Measurements from ENCODE around the gene C8G.

DNA sequence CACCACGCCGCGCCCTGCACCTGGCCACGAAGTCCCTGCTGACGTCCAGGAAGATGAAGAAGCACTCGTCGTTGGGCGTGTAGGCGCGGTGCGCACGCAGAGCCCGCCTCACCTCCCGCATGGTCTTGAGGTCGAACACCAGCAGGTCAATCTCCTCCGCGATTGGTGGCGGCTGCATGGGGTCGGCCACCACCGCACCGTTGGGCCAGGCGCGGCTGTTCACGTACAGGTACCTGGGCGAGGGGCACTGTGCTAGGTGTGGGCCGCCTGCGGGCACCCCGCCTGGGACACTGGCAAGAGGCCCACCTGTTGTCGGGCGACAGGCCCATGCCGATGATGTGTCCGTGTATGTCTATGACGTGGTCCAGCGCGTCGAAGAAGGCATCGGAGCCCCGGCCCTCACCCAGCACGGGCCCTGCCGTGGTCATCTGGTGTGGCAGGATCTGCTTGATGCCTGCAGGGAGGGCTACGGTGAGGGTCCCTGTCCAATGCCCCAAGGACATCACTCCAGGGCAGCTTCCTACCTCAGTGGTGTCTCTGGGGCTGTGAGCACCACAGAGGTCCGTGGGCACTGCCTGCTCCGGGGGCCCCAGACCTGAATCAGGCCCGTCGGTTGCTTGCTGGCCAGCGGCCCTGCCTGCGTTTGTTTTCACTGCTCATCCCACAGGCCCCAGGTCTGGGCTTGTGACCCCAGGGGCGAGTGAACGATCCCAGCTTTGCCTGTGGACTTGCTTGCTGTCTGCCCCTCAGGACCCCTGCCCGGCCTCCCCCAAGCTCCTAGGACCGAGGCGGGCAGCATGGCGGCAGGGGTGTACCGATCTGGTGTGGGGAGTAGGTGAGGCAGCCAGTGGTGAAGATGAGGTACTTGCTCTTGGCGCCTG lies 3.6 kb upstream of the C8G start:
- no peak for TF ChIP-seq POLR2A (IDR thresholded peaks at IDR 0.05)
- TF ChIP-seq, protein P1, sequence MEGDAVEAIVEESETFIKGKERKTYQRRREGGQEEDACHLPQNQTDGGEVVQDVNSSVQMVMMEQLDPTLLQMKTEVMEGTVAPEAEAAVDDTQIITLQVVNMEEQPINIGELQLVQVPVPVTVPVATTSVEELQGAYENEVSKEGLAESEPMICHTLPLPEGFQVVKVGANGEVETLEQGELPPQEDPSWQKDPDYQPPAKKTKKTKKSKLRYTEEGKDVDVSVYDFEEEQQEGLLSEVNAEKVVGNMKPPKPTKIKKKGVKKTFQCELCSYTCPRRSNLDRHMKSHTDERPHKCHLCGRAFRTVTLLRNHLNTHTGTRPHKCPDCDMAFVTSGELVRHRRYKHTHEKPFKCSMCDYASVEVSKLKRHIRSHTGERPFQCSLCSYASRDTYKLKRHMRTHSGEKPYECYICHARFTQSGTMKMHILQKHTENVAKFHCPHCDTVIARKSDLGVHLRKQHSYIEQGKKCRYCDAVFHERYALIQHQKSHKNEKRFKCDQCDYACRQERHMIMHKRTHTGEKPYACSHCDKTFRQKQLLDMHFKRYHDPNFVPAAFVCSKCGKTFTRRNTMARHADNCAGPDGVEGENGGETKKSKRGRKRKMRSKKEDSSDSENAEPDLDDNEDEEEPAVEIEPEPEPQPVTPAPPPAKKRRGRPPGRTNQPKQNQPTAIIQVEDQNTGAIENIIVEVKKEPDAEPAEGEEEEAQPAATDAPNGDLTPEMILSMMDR (IDR thresholded peaks at IDR 0.05 in 4 of 5, conservative IDR thresholded peaks at IDR 0.05 in 1 of 5) = no peak
